Measurements from ENCODE around the gene SELENOV.

SELENOV gene

GRCh38 chr19:39514840-39515550 lies at the start of gene SELENOV:
Gene SELENOV, plus strand, starts transcription at chr19:39515139. Its CDS starts 74 bp downstream, at chr19:39515213.
- DNase-seq, result peak; percentile 76

DNA sequence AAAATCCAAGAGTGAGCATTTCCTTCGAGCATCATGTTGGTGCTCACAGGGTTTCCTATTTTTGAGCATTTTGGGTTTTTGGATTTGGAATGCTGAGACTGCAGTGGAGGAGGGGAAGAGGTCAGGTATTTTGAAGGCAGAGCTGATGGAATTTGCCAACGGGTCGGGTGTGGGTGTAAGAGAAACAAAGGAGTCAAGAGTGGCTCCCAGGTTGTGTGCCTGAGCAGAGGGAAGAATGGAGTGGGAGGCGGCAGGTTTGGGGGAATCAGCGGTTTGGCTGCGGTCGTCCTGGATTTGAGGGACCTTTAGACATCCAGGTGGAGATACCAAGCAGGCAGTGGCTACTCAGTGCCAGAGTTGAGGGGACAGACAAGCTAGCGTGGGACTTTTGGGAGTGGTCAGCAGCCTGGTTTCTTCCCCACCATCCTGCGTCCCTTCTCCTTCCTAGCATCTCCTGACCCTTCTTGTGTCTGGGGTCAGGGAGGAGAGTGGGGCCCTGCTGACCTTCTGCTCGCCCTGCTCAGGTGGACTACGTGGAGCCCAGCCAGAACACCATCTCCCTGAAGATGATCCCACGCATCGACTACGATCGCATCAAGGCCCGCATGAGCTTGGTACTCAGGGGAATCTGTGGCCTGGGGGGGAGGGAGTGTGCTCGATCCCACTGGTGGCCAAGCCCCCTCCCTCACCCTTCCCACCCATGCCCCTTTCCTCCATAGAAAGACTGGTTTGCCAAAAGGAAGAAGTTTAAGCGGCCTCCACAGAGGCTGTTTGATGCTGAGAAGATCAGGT lies 48.8 kb upstream of the SELENOV start:
- no peak for DNase-seq

DNA sequence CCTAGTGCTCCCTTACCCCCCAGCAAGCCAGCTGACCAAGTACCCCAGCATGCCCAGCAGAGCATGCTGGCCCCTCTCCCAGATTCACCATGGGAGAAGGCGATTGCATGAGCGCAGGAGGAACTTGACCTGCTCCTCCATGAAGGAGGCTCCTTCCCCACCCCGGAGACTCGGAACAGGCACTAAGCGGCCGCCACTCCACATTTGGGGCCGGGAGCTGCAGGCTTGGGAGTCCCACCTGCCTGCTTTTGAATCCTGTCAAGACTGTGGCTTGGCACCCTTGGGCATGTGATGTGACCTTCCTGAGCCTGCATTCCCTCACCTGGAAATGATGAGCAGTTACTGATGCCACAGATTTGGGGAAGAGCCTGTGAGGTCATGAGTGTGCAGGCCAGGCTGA lies 47.0 kb upstream of the SELENOV start:
- DNase-seq, result no peak

DNA sequence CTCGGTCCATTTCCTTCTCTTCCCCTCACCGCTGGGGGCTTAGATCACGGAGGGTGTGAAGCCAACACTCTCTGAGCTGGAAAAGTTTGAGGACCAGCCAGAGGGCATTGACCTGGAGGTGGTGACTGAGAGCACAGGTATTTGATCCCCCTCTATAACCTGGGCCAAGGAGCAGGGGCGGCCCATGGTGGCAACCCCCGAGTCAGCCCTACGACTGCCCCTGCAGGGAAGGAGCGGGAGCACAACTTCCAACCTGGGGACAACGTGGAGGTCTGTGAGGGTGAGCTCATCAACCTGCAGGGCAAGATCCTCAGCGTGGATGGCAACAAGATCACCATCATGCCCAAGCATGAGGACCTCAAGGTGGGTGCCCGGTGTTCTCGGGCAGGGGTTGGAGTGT lies 45.9 kb upstream of the SELENOV start:
- no peak for DNase-seq

DNA sequence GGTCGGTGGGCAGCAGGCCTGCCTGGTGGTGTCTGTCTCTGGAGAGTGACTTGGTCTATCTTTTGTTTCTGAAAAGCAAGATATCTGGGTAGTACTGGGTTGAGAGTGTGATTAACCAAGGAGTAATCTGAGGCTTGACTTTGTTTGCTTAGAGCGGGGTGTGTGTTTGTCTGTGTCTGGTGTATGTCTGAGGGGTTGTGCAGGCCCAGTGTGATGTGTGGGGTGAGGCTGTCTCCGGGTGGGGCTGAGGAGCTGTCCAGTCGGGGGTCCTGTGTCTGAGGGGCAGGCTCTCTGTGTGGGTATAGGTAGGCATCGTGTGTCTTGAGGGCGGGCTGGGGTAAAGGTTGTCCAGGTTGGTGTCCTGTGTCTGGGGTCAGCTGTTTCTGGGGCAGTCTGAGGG lies 45.4 kb upstream of the SELENOV start:
- DNase-seq, result no peak

GRCh38 chr19:39470724-39471339 lies 44.1 kb upstream of the SELENOV start:
- no peak for DNase-seq

- no peak for DNase-seq
Observed at GRCh38 chr19:39471756-39472536, 43.0 kb upstream of the SELENOV start.

- no peak for DNase-seq
Observed at GRCh38 chr19:39472746-39473442, 42.0 kb upstream of the SELENOV start.

DNA sequence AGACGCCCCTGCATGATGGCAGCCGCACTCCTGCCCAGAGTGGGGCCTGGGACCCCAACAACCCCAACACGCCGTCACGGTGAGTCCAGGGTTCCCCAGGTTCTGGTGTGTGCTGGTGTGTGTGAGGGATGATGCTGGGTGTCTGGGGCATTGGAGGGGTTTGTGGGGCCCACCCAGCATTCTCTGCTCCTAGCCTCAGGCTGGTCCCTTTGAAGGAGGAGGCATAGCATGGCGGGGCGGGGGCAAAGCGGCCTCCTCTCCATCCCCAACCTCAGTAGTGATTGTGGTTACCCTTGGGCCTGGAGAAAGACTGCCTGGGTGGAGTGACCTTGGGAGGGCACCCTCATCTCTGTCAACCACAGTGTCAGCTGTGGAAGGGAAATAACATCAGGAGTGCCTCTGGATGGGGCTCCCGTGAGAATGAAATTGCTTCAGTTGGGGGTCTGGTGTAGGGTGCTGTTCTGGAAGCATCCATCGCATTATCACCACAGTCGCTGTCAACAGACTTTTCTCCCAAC lies 41.4 kb upstream of the SELENOV start:
- no peak for DNase-seq

DNA sequence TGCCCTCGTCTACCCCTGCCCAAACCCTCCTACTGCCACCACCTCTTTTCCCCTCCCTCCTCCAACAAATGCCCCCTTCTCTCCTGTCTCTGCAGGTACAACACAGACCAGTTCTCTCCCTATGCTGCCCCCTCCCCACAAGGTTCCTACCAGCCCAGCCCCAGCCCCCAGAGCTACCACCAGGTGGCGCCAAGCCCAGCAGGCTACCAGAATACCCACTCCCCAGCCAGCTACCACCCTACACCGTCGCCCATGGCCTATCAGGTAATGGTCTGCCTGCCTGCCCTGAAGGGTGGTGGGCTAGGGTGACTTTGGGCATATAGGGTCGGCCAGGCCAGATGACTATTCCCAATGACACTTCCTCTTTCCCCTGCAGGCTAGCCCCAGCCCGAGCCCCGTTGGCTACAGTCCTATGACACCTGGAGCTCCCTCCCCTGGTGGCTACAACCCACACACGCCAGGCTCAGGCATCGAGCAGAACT lies 40.8 kb upstream of the SELENOV start:
- DNase-seq, result peak; percentile 88

GRCh38 chr19:39475748-39476147 lies 39.2 kb upstream of the SELENOV start:
- no peak for DNase-seq

- DNase-seq, result peak; percentile 59
Observed at GRCh38 chr19:39479319-39479801, 35.6 kb upstream of the SELENOV start.

DNA sequence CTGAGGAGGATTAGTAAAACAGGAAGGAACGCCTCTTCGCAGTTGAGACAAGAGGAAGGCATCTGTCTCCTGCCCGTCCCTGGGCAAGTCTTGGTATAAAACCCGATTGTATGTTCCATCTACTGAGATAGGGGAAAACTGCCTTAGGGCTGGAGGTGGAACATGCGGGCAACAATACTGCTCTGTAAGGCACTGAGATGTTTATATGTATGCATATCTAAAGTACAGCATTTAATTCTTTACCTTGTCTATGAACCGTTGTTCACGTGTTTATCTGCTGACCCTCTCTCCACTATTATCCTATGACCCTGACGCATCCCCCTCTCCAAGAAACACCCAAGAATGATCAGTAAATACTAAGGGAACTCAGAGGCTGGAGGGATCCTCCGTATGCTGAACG lies 35.0 kb upstream of the SELENOV start:
- peak; percentile 79 for DNase-seq

DNA sequence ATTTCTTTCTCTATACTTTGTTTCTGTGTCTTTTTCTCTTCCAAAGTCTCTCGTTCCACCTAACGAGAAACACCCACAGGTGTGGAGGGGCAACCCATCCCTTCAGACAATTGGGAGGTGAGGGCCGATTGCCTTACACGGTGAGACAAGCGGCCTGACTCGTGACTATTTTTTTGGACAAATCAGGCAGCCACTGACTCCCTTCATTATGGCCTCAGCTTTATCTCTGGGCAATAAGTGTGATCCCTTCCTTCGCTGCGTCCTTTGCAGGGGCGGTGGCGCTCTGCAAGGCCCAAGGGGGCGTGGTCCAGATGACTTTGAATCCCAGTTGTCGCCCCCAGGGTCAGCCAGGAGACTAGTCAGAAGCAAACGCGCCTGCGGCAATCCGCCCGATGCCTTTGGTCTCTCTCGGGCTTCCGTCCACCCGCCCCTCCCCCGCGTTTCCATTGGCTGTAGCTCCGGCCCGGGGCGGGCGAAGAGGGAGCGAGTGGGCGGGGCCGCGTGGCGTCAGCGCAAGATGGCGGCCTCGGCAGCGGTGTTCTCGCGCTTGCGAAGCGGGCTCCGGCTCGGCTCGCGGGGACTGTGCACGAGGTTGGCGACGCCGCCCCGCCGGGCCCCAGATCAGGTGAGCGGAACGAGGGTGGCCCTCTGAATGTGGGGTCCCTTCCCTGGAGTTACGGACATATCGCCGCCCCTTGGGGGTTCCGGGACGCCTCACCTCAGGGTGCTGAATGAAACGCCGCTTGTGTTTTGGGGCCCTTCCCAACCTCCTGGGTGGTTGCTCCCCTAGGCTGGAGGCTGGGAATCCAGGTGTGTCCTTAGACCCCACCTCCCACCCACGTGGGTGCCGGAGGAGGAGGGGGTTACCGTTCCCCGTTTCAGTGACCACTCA lies 34.4 kb upstream of the SELENOV start, which contains the start of gene TIMM50:
Gene TIMM50 (plus strand): TSS at position 502 of the 892 bp plus-strand sequence. CDS start 16 bp downstream, at position 518.
- DNase-seq, result peak; percentile 100

GRCh38 chr19:39481229-39481545 lies 33.8 kb upstream of the SELENOV start:
- DNase-seq, result peak; percentile 82

DNA sequence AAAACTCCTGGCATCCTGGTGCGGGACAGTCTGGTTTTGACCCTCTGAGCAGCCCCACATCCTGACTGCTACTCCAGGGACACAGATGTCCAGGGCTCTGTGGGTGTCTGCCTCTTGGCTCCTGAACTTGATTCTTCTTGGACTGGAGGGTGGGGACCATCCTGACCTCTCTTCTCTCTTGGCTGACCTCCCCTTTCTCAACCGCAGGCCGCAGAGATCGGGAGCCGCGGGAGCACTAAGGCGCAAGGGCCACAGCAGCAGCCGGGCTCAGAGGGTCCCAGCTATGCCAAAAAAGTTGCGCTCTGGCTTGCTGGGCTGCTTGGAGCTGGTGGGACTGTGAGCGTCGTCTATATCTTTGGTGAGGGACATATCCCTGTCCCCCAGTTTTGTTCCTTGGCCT lies 33.3 kb upstream of the SELENOV start:
- DNase-seq, result no peak

DNA sequence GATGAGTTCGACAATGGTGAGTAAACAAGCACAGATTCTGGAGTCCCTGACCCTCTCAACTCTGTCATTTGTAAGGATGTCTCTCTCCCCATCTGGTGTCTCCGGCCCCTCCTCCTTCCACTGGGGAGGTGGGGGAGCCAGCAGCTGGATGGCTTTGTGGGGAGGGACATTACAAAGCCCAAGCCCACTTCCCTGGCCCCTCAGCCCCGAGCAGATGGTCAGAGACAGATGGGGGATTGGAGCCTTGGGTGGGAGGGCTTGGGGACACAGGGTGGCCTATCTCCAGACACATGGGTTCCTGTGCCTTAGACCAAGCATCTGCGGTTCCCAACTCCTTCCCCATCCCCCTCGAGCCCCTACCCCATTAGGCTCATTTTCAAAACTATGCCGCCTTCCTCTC lies 31.8 kb upstream of the SELENOV start:
- no peak for DNase-seq

- no peak for DNase-seq
Observed at GRCh38 chr19:39489756-39490155, 25.2 kb upstream of the SELENOV start.

- DNase-seq, result no peak
Observed at GRCh38 chr19:39492225-39492624, 22.7 kb upstream of the SELENOV start.

DNA sequence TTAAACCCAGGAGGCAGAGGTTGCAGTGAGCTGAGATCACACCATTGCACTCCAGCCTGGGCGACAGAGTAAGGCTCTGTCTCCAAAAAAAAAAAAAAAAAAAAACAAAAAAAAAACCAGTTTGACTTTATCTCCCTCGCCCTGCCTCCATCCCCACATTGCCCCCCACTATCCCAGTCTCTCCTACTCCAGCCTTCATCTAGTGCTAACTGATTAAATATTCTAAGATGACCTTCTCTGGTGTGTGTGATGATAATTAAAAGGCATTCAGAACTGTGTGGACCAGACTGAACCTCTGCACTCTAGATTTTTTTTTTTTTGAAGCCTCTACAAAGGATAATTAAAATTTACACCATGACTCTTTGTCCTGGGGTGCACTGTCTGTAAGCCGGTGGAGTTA lies 22.2 kb upstream of the SELENOV start:
- DNase-seq, result no peak

DNA sequence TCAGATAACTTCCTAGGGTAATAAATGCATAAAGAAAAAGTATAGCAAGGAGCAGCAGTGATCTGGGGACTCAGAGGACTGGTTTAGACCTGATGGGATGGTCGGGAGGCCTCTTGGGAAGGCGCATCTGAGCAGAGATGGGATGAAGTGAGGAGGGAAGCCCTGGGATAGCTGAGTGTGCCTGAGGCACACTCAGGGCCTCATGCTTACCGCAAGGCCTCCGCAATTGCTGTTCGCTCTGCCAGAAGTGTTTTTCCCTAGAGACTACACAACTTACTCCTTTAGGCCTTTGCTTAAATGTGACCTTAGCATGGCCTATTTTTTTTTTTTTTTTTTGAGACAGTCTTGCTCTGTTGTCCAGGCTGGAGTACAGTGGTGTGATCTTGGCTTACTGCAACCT lies 20.3 kb upstream of the SELENOV start:
- no peak for DNase-seq
